GM08714 (cell line): ENCODE measurements around the gene ANKRD55.

Source experiments
- H3K4me3 ChIP-seq: fragments of 200-500 bp; sonication (Bioruptor generic); 2 replicates; pipeline ENCODE4 v1.5.1; 2014; ENCODE audit warnings: mild to moderate bottlenecking, low read length, inconsistent platforms
- ZNF274 ChIP-seq: IDR thresholded peaks from 2 replicates; pipeline ENCODE4 v1.6.1; 2012; ENCODE audit warnings: mild to moderate bottlenecking, low read depth, low read length

Gene ANKRD55

DNA sequence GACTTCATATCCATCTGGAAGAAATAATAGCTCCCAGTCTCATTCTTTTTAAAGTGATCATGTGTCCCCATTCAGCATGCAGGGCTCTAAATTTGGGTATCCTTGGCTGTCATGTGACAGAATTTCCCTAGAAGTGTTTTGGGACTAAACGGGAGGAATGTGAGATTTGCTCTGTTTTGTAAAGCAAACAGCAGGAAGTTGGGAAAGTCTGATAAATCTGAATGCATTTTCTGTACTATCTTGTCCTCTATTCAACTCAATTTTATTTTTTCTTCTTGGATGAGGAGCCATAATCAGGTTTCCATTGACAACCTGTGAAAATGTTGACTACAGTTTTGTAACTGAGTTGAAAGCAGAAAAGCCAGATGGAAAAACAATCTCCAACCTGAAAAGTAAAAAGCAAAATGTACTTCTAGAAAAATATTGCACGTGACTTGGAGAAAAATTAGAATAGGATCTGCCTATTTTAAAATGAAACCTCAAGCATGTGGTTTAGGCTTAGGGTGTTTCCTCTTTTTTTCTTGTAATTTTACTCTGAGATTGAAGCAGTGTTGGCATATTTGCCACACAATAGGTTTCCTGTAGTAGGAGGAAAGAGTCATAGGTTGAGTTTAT is 162.2 kb downstream of the ANKRD55 start:
- no peak for TF ChIP-seq ZNF274
- H3K4me3 ChIP-seq, result no peak overlapping the region

DNA sequence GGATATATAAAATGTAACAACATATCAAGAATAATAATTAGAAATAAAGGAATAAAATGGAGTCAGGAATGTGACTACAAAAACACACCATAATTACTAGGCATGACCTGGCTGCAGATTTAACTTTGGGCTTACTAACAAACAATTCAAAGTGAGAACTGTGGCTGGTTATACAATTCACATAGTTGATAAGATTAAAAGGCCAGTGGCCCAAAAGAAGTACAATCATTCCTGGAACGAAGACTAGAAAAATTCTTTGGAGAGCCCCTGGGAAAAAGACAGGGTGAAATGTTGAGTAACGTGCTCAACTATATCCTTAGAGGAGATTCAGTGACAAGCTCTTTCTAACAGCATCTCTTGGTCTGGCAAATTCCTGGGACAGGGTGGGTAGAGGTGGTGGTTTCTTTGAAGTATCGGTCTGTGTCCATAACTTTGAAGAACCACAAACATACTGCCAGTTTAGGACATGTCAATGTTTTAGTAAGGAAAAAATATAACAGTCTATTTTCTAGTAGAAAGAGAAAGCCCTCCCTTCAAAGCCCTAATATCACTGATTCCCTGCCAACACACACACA is 163.4 kb downstream of the ANKRD55 start:
- H3K4me3 ChIP-seq, result no peak overlapping the region
- TF ChIP-seq ZNF274, result no peak

DNA sequence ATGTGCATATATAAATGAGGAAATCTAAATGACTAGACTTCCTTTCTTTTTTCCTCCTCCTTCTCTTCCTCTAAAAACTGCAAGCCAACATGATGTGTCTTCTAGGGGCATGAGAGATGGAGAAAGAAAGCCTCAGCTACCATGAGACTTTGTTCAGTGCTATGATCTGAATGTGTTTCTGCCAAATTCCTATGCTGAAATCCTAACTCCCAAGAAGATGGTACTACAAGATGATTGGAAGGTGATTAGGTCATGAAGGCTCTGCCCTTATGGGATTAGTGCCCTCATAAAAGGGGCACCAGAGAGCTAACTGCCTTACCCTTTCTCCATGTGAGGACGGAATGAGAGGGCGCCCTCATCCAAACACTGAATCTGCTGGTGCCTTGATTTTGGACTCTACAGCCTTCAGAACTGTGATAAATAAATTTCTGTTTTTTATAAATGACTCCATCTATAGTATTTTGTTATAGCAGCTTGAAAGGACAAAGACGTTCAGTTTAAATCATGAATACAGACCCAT is 166.1 kb downstream of the ANKRD55 start:
- no peak overlapping the region for H3K4me3 ChIP-seq
- no peak for TF ChIP-seq ZNF274

DNA sequence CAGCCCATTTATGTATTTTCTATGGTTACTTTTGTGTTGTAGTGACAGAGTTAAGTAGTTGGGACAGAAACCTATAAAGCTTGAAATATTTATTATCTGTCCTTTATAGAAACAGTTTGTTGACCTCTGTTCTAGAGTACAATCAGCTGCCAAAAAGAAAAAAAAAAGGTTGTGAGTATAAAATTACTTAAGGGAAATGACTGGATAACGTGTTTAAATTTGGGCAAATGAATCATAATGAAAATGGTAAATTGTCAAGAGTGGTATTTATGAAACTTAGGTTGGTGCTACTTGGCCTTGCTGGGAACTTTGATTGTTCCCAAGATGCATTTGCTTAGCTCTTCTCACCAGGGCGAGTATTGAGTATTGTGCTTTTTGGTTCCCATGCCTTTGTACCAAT is 168.1 kb downstream of the ANKRD55 start:
- no peak for TF ChIP-seq ZNF274
- H3K4me3 ChIP-seq, result no peak overlapping the region

DNA sequence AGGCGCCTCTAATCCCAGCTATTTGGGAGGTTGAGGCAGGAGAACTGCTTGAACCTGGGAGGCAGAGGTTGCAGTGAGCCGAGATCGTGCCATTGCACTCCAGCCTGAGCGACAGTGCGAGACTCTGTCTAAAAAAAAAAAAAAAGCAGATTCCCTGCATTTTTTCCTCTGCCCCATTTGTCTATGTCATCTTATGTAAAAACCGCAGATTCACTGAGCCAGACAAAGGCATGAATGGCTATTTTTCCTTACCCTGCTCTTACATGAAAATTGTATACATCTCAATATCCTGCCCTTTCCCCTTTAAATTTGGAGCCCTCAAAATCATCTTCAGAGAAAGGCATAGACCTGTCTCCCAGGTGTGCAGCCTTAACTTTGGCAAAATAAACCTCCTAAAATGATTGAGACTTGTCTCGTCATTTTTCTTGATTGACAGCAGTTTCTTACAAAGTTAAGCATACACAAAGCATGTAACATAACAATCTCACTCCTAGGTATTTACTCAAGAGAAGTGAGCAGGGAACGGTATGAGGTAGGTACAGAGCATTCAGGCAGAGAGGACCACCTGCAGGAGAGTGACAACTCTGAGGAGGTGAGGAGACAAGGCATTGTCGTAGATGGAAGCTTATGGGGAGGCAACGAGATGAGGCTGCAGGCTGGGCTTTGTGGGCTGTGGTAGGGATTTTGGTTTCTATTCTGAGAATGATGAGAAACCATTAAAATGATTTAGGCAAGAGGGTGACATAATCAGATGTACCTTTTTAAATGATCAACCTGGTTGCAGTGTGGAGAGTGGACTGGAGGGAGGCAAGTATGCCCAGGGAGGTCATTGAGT is 172.6 kb downstream of the ANKRD55 start:
- H3K4me3 ChIP-seq, result no peak overlapping the region
- TF ChIP-seq ZNF274, result no peak

DNA sequence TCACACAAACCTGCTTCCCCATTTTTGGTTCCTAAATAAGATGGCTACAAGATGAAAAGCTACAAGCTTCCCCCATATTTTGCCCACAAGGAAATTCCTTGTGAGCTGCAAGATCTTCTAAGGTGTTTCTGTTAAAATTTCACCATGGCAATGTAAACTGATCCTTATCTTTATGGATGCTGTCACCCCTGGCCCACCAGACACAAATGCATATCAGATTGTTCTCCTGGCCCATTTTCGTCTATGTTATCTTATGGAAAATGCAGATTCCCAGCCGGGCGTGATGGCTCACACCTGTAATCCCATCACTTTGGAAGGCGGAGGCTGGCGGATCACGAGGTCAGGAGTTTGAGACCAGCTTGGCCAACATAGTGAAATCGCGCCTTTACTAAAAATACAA is 173.3 kb downstream of the ANKRD55 start:
- TF ChIP-seq ZNF274, result no peak
- no peak overlapping the region for H3K4me3 ChIP-seq

DNA sequence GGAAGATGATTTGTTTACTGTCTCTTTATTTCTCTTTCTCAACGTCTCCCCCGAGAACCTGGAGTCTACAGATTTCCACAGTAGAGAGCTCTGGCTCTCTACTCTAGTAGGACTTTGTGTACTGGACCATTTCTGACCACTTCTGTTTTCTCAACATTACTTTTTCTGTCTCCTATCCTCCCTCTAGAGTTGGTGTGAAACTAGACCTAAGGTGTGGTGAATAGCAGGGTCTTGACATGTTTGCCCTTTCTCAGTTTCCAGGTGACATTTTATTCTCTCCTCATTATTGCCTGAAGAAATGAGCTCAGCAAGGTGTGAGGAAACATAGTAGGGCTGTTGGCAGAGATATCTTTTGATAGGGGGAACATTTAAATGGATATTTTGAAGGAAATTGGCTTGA is 176.3 kb downstream of the ANKRD55 start:
- TF ChIP-seq ZNF274, result no peak
- peak overlapping the region; percentile 21; the same call in 1 of the 2 replicates for H3K4me3 ChIP-seq

DNA sequence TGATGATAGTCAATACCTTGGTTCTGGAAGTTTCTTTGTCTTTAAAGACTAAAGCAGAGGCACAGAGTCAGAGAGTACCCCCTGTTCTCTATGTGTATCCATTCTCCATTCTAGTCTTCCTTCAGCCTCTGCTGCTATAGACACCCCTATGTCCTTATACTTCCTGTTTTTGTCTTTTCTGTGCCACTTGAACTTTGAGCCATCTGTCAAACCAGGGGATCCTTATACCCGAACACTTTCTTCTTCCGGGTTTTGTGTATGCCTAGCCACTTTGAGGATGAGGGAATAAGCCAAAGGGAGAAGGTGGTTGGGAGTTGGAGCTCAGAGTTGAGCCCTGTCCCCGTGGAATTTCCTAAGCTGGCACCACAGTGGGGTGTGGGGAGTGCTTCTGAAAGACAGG is 177.3 kb downstream of the ANKRD55 start:
- no peak for TF ChIP-seq ZNF274
- no peak overlapping the region for H3K4me3 ChIP-seq

DNA sequence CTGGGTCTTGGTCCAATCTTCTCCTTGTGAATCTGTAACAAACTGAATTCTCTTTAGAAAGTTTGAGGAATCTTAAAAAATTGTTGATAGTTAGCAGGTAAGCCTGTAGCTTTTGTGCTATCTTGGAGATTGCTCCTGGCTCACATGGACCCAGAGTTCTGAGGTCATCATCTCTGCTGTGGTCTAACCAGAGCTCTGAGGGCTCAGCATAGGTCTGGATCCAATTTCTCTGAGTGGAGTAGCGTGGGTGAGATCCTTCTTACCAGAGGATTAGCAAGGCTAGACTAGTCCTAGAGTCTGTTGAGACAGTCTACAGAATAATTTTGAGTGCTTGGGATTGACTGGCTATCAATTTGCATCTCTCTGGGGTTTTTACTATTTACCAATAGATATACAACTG is 177.8 kb downstream of the ANKRD55 start:
- no peak for TF ChIP-seq ZNF274
- H3K4me3 ChIP-seq, result no peak overlapping the region

DNA sequence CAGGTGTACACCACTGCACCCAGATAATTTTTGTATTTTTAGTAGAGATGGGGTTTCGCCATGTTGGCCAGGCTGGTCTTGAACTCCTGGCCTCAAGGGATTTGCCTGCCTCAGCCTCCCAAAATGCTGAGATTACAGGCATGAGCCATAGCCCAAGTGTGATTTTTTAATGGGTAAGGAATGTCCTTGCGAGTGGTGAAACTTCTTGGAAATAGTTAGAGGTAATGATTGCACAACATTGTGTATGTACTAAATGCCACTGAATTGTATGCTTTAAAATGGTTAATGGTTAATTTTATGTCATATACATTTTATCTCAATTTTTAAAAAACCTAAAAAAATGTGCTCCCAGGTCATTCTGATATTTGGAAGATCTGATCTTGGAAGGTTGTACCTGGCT is 178.5 kb downstream of the ANKRD55 start:
- H3K4me3 ChIP-seq, result no peak overlapping the region
- TF ChIP-seq ZNF274, result no peak

DNA sequence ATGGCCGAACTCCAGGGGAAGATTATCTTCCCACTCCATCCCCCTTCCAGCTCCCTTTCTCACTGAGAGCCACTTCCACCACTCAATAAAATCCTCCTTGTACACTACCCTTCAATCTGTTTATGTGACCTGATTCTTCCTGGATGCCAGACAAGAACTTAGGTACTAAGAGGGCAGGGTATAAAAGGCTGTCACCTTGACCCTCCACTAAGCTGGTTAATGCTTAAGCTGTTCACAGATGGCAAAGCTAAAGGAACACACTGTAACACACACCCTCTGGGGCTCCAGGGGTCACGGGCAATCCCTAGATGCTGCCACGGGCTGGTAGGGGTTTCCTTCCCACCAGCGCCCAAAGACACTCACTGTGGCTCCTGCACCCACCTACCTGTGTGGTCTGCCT is 179.8 kb downstream of the ANKRD55 start:
- TF ChIP-seq ZNF274, result no peak

DNA sequence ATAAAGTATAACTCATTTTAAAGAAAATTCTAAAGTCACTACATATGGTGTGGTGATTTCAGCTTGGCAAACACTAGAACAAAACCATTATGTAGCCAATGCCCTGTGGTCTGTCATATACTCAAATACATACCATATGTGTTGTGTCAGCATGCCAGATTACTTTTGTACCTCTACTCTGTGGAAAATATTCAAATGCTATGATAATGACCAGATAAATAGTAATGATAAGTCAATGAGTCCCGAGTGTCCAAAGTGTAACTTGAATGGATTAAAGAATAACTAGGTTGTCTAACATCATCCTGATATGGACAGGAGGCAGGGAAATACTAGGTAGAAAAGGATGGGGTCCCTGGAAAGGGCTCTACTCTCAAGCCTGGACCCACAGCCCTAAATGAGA is 180.4 kb downstream of the ANKRD55 start:
- H3K4me3 ChIP-seq, result no peak overlapping the region
- TF ChIP-seq ZNF274, result no peak

More for the DNA sequence above, 179.8 kb downstream of the ANKRD55 start:
- no peak overlapping the region for H3K4me3 ChIP-seq

DNA sequence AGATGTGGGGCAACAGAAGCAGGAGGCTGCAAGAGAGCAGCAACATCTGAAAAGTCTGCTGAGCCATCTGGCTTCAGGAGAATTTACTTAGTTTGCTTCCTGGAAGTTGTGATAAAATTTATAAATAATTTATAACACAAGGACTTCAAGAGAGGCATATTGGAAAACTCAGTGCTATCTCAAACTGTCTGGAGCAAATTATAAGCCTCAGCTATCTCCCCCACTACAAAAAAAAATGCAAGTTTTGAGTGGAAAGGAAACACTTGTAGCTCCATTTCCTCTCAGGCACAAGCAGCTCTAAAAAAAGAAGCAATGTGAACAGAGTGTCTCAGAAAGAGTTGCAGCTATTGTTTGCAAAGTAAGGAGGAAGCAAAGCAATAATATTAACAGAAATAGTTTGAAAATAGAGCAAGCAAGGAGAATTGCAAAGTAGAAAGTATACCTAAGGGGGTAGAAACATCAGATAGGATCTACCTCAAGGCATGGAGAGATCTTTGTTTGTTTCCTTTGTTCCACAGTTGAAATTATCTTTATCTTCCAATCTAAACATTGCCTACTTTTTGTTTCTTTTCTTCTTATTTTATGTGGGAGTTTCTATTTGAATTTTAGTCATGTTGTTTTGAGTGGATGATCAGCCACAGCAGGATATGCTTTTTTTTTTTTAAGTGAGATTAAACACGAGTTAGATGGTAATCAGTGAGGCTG is 182.4 kb downstream of the ANKRD55 start:
- TF ChIP-seq ZNF274, result no peak
- no peak overlapping the region for H3K4me3 ChIP-seq
